Testis (tissue), 3 donors: ENCODE measurements around the gene MAP6D1. TPM values are rescaled to one million over a fixed set of nuclear protein-coding genes. Genes with fewer than 3 reads are reported as not detected.

Source experiments
- DNase-seq: peaks from one replicate; pipeline ENCODE4 v3.0.0-alpha.2; 2019
- H3K27ac ChIP-seq, 2 donors: fragments of 200-600 bp; sonication (generic); one replicate each; pipeline ENCODE4 v1.5.1; 2019
- H3K27me3 ChIP-seq: fragments of 200-600 bp; sonication (generic); one replicate; pipeline ENCODE4 v1.5.1; 2019
- H3K36me3 ChIP-seq: fragments of 200-600 bp; sonication (generic); one replicate; pipeline ENCODE4 v1.5.1; 2017; ENCODE audit warnings: low read depth; ENCODE audit errors: missing control alignments
- H3K4me1 ChIP-seq: fragments of 200-600 bp; sonication (generic); one replicate; pipeline ENCODE4 v1.5.1; 2019
- H3K4me3 ChIP-seq, 2 donors: fragments of 200-600 bp; sonication (generic); one replicate each; pipeline ENCODE4 v1.5.1; 2017 to 2019
- H3K9me3 ChIP-seq: fragments of 200-600 bp; sonication (generic); one replicate; pipeline ENCODE4 v1.5.1; 2017
- POLR2A ChIP-seq: fragments of 450-650 bp; IDR thresholded peaks from one replicate; pipeline ENCODE4 v1.6.1; 2017; ENCODE audit warnings: antibody characterized with exemption, mild to moderate bottlenecking, moderate library complexity
- WGBS, 2 donors: methylation state at CpG; one replicate each; pipeline ENCODE4 v1.1.5; 2018; 5-methylcytosine and 5-hydroxymethylcytosine counted together
- intact Hi-C: fragments of 100-400 bp; cut with DNase I; formaldehyde crosslinking; loops from one replicate; pipeline ENCODE4 v1.15.1; 2023; ENCODE audit warnings: low total_unique reads
- polyA plus RNA-seq: library from polyadenylated mRNA; stranded (reverse); fragments of 350-450 nt; fragmentation: Illumina TruSeq; extraction: RNeasy Lipid Tissue Mini Kit (QIAGEN cat#74804); gene quantifications from one replicate; pipeline ENCODE4 v1.2.3, GENCODE V29; 2014; ENCODE audit warnings: low read depth, low replicate concordance; ENCODE audit not compliant: insufficient read depth
- total RNA-seq, 2 donors: library from RNA; depleted of rRNA; stranded (reverse); fragments of >200 nt; gene quantifications; one replicate each; pipeline ENCODE4 v1.2.3, GENCODE V29; 2016
- TF ChIP-seq, protein P1 (sequence below), 3 experiments: fragments of 450-650 bp in 2 of 3; fragments of 200-600 bp in 1 of 3; sonication (generic) in 1 of 3; IDR thresholded peaks; one replicate each; pipeline ENCODE4 v1.5.1; 2016 to 2019; ENCODE audit warnings: antibody characterized with exemption in 3 of 3, mild to moderate bottlenecking in 2 of 3, moderate library complexity in 1 of 3

MAP6D1 gene
- total and polyA plus RNA-seq, 3 donors from 2014 or later = 0.80 to 8.3 (median 4.8) TPM

DNA sequence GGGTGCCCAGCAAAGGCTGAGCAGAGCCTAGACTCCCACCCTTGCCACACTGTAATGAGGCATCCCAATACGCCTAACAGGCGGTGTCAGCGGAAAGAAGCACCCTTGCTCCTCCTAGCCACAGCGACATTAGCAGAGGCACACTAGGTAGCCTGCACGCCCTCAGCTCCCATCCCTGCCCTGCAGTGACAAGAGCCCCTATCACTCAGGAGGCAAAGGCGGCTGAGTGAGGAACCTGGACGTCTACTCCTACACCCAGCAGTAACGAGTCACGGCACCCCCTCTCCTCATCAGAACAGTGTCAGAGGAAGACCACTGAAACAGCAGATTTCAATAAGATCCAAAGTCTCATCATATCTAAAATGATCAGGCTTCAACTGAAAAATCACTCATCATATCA, 12.0 kb upstream of the MAP6D1 start:
- TF ChIP-seq, protein P1, sequence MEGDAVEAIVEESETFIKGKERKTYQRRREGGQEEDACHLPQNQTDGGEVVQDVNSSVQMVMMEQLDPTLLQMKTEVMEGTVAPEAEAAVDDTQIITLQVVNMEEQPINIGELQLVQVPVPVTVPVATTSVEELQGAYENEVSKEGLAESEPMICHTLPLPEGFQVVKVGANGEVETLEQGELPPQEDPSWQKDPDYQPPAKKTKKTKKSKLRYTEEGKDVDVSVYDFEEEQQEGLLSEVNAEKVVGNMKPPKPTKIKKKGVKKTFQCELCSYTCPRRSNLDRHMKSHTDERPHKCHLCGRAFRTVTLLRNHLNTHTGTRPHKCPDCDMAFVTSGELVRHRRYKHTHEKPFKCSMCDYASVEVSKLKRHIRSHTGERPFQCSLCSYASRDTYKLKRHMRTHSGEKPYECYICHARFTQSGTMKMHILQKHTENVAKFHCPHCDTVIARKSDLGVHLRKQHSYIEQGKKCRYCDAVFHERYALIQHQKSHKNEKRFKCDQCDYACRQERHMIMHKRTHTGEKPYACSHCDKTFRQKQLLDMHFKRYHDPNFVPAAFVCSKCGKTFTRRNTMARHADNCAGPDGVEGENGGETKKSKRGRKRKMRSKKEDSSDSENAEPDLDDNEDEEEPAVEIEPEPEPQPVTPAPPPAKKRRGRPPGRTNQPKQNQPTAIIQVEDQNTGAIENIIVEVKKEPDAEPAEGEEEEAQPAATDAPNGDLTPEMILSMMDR (IDR thresholded peaks at IDR 0.05) = no peak
- TF ChIP-seq POLR2A = no peak
- intact Hi-C loops = no loop called here
- Histone ChIP-seq H3K4me3 (no peak overlapping the region), H3K9me3 (no peaks in the 10 kb centered on the region), H3K27me3 (no peaks in the 10 kb centered on the region), H3K4me1 (no peaks in the 10 kb centered on the region), H3K36me3 (no peaks in the 10 kb centered on the region), H3K27ac (no peak overlapping the region)
- DNase-seq = no peak
- 81 to 90% methylated on average over 6 to 9 of the region's 9 CpGs for WGBS, 2 donors

DNA sequence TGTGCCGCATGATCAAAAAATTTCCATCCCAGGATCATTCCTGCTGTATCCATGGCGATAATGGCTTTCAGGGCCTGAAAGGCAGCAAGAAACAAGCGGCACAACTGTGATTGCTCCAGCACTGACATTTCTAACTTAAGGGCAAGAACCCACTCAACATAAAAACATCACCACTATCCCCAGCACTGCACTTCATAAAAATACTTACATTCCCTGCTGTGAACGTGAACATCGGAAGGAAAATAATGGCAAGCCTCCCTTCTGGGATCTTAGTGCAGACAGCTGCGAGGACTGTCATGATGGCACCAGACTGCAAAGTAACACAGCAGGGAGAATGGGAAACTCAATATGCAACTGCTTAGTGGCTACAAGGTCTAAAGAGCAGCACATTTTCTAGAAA, 8.1 kb upstream of the MAP6D1 start:
- WGBS, 2 donors = 93 to 96% methylated on average over 6 of the region's 6 CpGs
- Histone ChIP-seq H3K4me1 (no peaks in the 10 kb centered on the region), H3K9me3 (no peaks in the 10 kb centered on the region), H3K36me3 (no peaks in the 10 kb centered on the region), H3K27ac (no peak overlapping the region), H3K4me3 (no peak overlapping the region), H3K27me3 (no peaks in the 10 kb centered on the region)
- intact Hi-C loops = no loop called here
- no peak for DNase-seq
- TF ChIP-seq, protein P1 (IDR thresholded peaks at IDR 0.05) = no peak
- no peak for TF ChIP-seq POLR2A

DNA sequence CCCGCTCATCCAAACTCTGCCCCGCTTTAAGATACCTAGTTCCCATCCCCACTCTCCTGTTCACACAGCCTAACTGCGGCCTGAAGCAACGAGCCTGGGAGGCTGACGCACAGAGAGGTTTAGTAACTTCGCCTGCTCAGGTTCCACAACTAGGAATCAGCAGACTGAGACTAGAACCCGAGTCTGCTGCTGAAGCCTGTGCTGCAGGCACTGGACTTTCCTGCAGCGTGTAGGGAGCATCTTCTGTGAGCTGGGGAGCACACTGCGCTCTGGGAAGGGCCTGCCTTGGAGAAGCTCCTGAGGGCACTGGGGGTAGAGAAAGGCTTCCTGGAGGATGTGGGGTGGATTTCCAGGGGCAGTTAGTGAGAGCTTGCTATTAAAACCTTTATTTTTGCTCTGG, 4.8 kb upstream of the MAP6D1 start:
- H3K27me3 ChIP-seq = no peaks in the 10 kb centered on the region
- TF ChIP-seq, protein P1 (IDR thresholded peaks at IDR 0.05) = no peak
- TF ChIP-seq POLR2A = no peak
- no peak overlapping the region for H3K27ac ChIP-seq
- WGBS, 2 donors = 92 to 96% methylated on average over 9 of the region's 9 CpGs
- no peaks in the 10 kb centered on the region for H3K36me3 ChIP-seq
- intact Hi-C loops = no loop called here
- H3K9me3 ChIP-seq = no peaks in the 10 kb centered on the region
- H3K4me3 ChIP-seq = no peak overlapping the region
- no peak for DNase-seq
- H3K4me1 ChIP-seq = no peaks in the 10 kb centered on the region

DNA sequence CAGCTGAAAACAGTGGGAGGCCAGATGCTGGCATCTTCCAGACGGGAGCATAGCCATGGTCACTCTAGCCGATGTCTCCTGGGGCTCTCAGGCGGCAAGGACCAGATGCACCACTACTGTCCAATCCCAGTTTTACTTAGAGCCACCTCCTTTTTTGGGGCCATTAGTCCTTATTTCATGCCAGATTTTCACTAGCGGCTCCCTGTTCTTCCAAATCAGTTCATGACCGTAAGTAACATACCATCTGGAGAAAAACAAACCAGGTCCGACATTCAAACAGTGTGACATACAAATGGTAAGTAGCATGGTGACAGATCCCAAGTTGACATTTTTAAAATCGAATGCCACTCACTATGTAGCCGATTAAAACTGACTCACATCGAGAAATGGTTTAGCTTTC, 4.1 kb upstream of the MAP6D1 start:
- TF ChIP-seq POLR2A = no peak
- TF ChIP-seq, protein P1 (IDR thresholded peaks at IDR 0.05) = no peak
- no peaks in the 10 kb centered on the region for H3K9me3 ChIP-seq
- H3K4me1 ChIP-seq = peaks cover 2% of the 10 kb centered on the region
- no peak overlapping the region for H3K27ac ChIP-seq
- H3K36me3 ChIP-seq = no peaks in the 10 kb centered on the region
- intact Hi-C loops = no loop called here
- no peak for DNase-seq
- 87 to 92% methylated on average over 9 of the region's 9 CpGs for WGBS, 2 donors
- no peak overlapping the region for H3K4me3 ChIP-seq
- no peaks in the 10 kb centered on the region for H3K27me3 ChIP-seq

DNA sequence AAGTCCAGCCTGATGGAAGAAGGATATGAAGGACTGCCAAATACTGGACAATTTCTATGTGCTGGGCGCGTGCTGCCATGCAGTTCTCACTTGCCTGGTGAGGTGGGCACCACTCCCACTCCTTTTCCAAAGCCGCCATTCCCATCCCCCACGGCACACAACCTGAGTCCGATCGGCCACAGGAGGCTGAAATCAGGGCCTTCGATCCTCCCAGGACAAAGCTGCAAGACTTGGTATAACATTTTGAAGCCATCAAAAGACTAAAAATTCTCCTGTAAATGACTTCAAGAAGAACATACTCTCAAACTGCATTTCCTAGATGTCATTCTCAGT, 3.1 kb upstream of the MAP6D1 start:
- no peak for DNase-seq
- intact Hi-C loops = no loop called here
- 87 to 97% methylated on average over 7 of the region's 7 CpGs for WGBS, 2 donors
- H3K36me3 ChIP-seq = no peaks in the 10 kb centered on the region
- TF ChIP-seq, protein P1 (IDR thresholded peaks at IDR 0.05) = no peak
- TF ChIP-seq POLR2A = no peak
- H3K27me3 ChIP-seq = no peaks in the 10 kb centered on the region
- no peak overlapping the region for H3K4me3 ChIP-seq
- H3K9me3 ChIP-seq = no peaks in the 10 kb centered on the region
- peaks cover 4% of the 10 kb centered on the region for H3K4me1 ChIP-seq
- H3K27ac ChIP-seq = no peak overlapping the region
